Natural killer cell treated with Interleukin-12 subunit alpha and Interleukin-12 subunit beta and Interleukin-15 and Interleukin-18, amount 100 ng/mL, for 72 hours (primary cell): ENCODE measurements around the gene C11orf68. TPM values are rescaled to one million over a fixed set of nuclear protein-coding genes. Genes with fewer than 3 reads are reported as not detected.

ENCODE experiments used
- ATAC-seq, 2 donors: fragments of 150-1000 bp; cut with Tn5 transposase in 1 of 2; sonication (Bioruptor Pico), chemical (Tn5 transposase) in 1 of 2; 2 replicates each; pipeline ENCODE4 v1.10.0; 2021
- DNase-seq: peaks from one replicate; pipeline ENCODE4 v3.0.0; 2022; ENCODE audit warnings: low spot score
- H3K27ac Mint-ChIP-seq, 2 donors: 1 replicate in 1 of 2; 2 replicates in 1 of 2; pipeline ENCODE4 v1.8.0; 2022; ENCODE audit warnings: mixed read lengths in 2 of 2, mild to moderate bottlenecking in 1 of 2, moderate library complexity in 1 of 2
- H3K27me3 Mint-ChIP-seq, 2 donors: 1 replicate in 1 of 2; 2 replicates in 1 of 2; pipeline ENCODE4 v1.8.0; 2022; ENCODE audit warnings: mixed read lengths in 2 of 2
- H3K36me3 Mint-ChIP-seq: one replicate; pipeline ENCODE4 v1.8.0; 2022; ENCODE audit warnings: mixed read lengths
- H3K4me1 Mint-ChIP-seq, 2 donors: 1 replicate in 1 of 2; 2 replicates in 1 of 2; pipeline ENCODE4 v1.8.0; 2022; ENCODE audit warnings: low read depth in 2 of 2, mixed read lengths in 2 of 2, mild to moderate bottlenecking in 1 of 2
- H3K4me3 Mint-ChIP-seq: one replicate; pipeline ENCODE4 v1.8.0; 2022; ENCODE audit warnings: mixed read lengths
- H3K9me3 Mint-ChIP-seq: 2 replicates; pipeline ENCODE4 v1.8.0; 2022; ENCODE audit warnings: mixed read lengths
- total RNA-seq, 2 donors: library from RNA; stranded (reverse); gene quantifications; one replicate each; pipeline ENCODE4 v1.2.3, GENCODE V29; 2022

C11orf68 gene
- total RNA-seq, 2 donors from 2014 or later, result 15.4 to 24.7 TPM

DNA sequence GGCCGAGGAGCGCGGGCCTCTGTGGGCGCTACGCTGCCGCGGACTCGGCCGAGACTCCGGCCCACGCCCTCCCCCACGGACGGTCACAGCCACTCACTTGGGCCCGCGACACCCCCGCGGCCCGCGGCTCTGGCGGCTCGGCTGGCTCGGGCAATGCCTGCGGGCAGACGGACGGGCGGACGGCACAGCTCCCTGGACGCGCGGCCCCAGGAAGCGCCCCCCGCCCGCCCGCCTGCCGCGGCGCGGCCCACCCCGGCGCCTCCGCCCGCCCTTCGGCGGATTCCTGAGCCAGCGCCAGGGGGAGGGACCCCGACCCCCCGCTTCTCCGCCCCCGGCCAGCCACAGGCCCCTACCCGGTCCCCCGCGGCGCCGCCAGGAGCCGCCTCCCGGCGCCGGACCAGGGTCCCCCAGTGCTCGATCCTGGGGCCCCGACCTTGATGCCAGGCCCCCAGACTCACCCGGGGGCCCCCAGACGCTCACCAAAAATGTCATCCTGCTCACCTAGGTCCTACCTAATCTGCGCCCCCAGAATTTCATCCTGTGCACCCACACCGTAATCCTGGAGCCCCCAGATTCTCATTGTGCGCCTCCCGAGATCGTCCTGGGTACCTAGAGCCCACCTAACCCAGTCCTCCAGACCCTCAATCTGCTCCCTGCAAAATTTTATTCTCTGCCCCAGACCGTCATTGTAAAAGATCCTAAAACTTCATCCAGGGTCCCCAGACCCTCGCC, 46.1 kb downstream of the C11orf68 start, which contains the start of gene EFEMP2:
EFEMP2 (minus strand) TSS at position 215 of the 732 bp plus-strand sequence. CDS start 446 bp downstream, outside the sequence.
- H3K4me1 Mint-ChIP-seq, result peaks cover 22 to 29% of the 10 kb centered on the region in 2 donors
- H3K27ac Mint-ChIP-seq, result peak within 1 kb of the TSS; percentile 79 to 91
- H3K4me3 Mint-ChIP-seq, result peak within 1 kb of the TSS; percentile 94
- H3K9me3 Mint-ChIP-seq, result no peaks in the 10 kb centered on the region
- DNase-seq (no peak), ATAC-seq (peak; percentile 1 to 46)
- H3K36me3 Mint-ChIP-seq, result no peaks in the 10 kb centered on the region
- no peaks in the 10 kb centered on the region for H3K27me3 Mint-ChIP-seq

GRCh38 chr11:65871811-65872548, 46.9 kb downstream of the C11orf68 start:
- Mint-ChIP-seq H3K27ac (peak overlapping the region in 1 of 2 donors; percentile 21), H3K27me3 (no peaks in the 10 kb centered on the region), H3K9me3 (no peaks in the 10 kb centered on the region), H3K4me3 (peak overlapping the region; percentile 36), H3K36me3 (no peaks in the 10 kb centered on the region), H3K4me1 (peaks cover 26% of the 10 kb centered on the region in 2 donors)
- DNase-seq (no peak), ATAC-seq (no peak)

GRCh38 chr11:65870706-65871681, 47.9 kb downstream of the C11orf68 start:
- H3K27me3 Mint-ChIP-seq, result no peaks in the 10 kb centered on the region
- no peaks in the 10 kb centered on the region for H3K36me3 Mint-ChIP-seq
- H3K9me3 Mint-ChIP-seq, result no peaks in the 10 kb centered on the region
- ATAC-seq (no peak), DNase-seq (no peak)
- H3K27ac Mint-ChIP-seq, result peak overlapping the region; percentile 12 to 33
- H3K4me3 Mint-ChIP-seq, result peak overlapping the region; percentile 49
- H3K4me1 Mint-ChIP-seq, result peaks cover 23 to 26% of the 10 kb centered on the region in 2 donors

DNA sequence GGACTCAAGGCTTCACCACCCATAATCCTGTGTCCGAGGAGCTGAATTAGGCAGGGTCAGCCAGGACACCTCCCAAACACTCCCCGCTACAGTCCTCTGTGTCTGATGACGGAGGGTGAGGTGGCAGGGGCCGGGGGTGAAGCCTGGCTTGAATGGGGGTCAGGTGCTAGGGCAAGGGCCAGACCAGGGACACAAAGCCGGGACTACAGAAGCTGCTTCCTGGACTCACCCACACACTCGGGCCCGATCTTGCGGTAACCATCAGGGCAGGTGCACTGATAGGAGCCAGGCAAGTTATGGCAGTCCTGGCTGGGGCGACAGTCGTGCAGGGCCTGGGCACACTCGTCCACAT, 48.6 kb downstream of the C11orf68 start:
- Mint-ChIP-seq H3K36me3 (no peaks in the 10 kb centered on the region), H3K27me3 (no peaks in the 10 kb centered on the region), H3K4me3 (peak overlapping the region; percentile 49), H3K9me3 (no peaks in the 10 kb centered on the region), H3K4me1 (peaks cover 23 to 26% of the 10 kb centered on the region in 2 donors), H3K27ac (peak overlapping the region; percentile 12 to 33)
- ATAC-seq (no peak), DNase-seq (no peak)

GRCh38 chr11:65869643-65870306, 49.1 kb downstream of the C11orf68 start:
- ATAC-seq, result no peak
- Mint-ChIP-seq H3K27ac (peak overlapping the region in 1 of 2 donors; percentile 21), H3K4me1 (peaks cover 23 to 26% of the 10 kb centered on the region in 2 donors), H3K36me3 (no peaks in the 10 kb centered on the region), H3K4me3 (peak overlapping the region; percentile 12), H3K27me3 (no peaks in the 10 kb centered on the region), H3K9me3 (no peaks in the 10 kb centered on the region)
- no peak for DNase-seq

- Mint-ChIP-seq H3K4me1 (peaks cover 23 to 26% of the 10 kb centered on the region in 2 donors), H3K27me3 (no peaks in the 10 kb centered on the region), H3K4me3 (no peak overlapping the region), H3K27ac (no peak overlapping the region), H3K9me3 (no peaks in the 10 kb centered on the region), H3K36me3 (no peaks in the 10 kb centered on the region)
- ATAC-seq (no peak), DNase-seq (no peak)
These were observed 50.0 kb downstream of the C11orf68 start for GRCh38 chr11:65868907-65869306.

GRCh38 chr11:65868076-65868667, 50.7 kb downstream of the C11orf68 start:
- H3K27me3 Mint-ChIP-seq, result no peaks in the 10 kb centered on the region
- no peaks in the 10 kb centered on the region for H3K9me3 Mint-ChIP-seq
- H3K27ac Mint-ChIP-seq, result no peak overlapping the region
- DNase-seq (peak; percentile 35), ATAC-seq (no peak)
- no peaks in the 10 kb centered on the region for H3K36me3 Mint-ChIP-seq
- no peak overlapping the region for H3K4me3 Mint-ChIP-seq
- H3K4me1 Mint-ChIP-seq, result peaks cover 24% of the 10 kb centered on the region in 2 donors

DNA sequence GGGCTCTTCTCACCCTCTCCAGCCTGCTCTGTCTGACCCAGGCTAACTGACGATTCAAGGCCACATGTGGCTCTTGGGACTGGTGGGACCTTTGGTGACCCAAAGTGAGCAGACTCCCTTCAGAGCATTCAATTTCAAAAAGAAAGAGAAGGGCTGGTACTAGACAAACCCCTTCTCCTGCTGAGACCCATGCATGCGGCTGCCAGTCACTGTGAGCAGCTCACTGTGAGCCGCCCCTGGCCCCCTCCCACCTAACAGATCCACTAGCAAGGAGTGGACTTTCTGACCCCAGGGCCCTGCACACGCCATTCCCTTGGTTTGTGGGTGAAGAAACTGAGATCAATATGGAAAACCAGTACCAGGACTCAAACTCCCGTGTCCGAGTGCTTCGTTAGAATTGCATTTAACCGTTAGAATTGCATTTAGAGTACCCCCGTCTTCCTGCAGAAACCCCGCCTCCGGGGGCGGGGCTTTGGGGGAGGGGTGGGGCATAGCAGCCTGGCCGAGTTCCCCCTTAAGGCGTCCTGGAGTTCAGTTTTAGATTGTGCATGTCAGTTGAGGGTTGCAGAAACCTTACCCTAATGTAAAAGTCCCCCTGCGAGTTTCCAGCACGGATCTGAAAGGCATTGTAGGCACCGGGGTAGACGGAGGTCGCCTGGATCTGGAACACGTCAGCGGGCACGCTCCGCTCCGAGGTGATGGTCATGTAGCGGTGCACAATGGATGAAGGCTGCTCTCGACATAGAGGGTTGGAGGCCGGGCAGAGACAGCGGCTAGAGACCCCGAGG, 51.4 kb downstream of the C11orf68 start:
- ATAC-seq (no peak), DNase-seq (peak; percentile 62)
- peak overlapping the region in 1 of 2 donors; percentile 58 for H3K27ac Mint-ChIP-seq
- H3K9me3 Mint-ChIP-seq, result no peaks in the 10 kb centered on the region
- peaks cover 24 to 25% of the 10 kb centered on the region in 2 donors for H3K4me1 Mint-ChIP-seq
- no peak overlapping the region for H3K4me3 Mint-ChIP-seq
- peaks cover 4% of the 10 kb centered on the region for H3K36me3 Mint-ChIP-seq
- H3K27me3 Mint-ChIP-seq, result no peaks in the 10 kb centered on the region

Other genes starting within 250 kb of the C11orf68 start
- 10 to 100 TPM; 77.5 to 82.9 TPM for gene KAT5, start 206.8 kb downstream of the C11orf68 start, total RNA-seq
- gene RNASEH2C, start 198.3 kb downstream of the C11orf68 start, total RNA-seq, result 100 to 1,000 TPM in 1 of 2 donors, 10 to 100 TPM in 1; 87.3 to 138 TPM
- 10 to 100 TPM; 15.8 to 25.4 TPM for gene AP5B1, start 138.1 kb downstream of the C11orf68 start, total RNA-seq
- gene OVOL1, start 132.0 kb downstream of the C11orf68 start, total RNA-seq, result not detected
- 1 to 10 TPM in 1 of 2 donors, under 1 TPM in 1; 0.52 to 1.0 TPM for gene SNX32, start 85.1 kb downstream of the C11orf68 start, total RNA-seq
- 1,000 to 10,000 TPM; 1,401 to 1,644 TPM for gene CFL1, start 60.9 kb downstream of the C11orf68 start, total RNA-seq
- 100 to 1,000 TPM in 1 of 2 donors, 10 to 100 TPM in 1; 85.7 to 109 TPM for gene MUS81, start 58.6 kb downstream of the C11orf68 start, total RNA-seq
- gene EFEMP2, start 46.3 kb downstream of the C11orf68 start, total RNA-seq, result 10 to 100 TPM in 1 of 2 donors, 1 to 10 TPM in 1; 7.5 to 10.6 TPM
- 100 to 1,000 TPM; 124 to 886 TPM for gene CTSW, start 39.2 kb downstream of the C11orf68 start, total RNA-seq
- 100 to 1,000 TPM in 1 of 2 donors, 10 to 100 TPM in 1; 76.6 to 157 TPM for gene FIBP, start 30.6 kb downstream of the C11orf68 start, total RNA-seq
- 10 to 100 TPM; 44.6 to 89.8 TPM for gene CCDC85B, start 28.4 kb downstream of the C11orf68 start, total RNA-seq
- gene FOSL1, start 18.7 kb downstream of the C11orf68 start, total RNA-seq, result 10 to 100 TPM in 1 of 2 donors, 1 to 10 TPM in 1; 7.9 to 18.1 TPM
- gene DRAP1, start 364 bp upstream of the C11orf68 start, total RNA-seq, result 10 to 100 TPM; 88.5 to 95.6 TPM
- not detected for gene TSGA10IP, start 26.4 kb upstream of the C11orf68 start, total RNA-seq
- 100 to 1,000 TPM in 1 of 2 donors, 10 to 100 TPM in 1; 72.9 to 107 TPM for gene SART1, start 42.7 kb upstream of the C11orf68 start, total RNA-seq
- gene EIF1AD, start 83.1 kb upstream of the C11orf68 start, total RNA-seq, result 10 to 100 TPM; 69.6 to 82.1 TPM
- gene BANF1, start 83.4 kb upstream of the C11orf68 start, total RNA-seq, result 100 to 1,000 TPM; 190 to 376 TPM
- gene CST6, start 92.9 kb upstream of the C11orf68 start, total RNA-seq, result under 1 TPM in 1 of 2 donors, not detected in 1; 0.52 TPM
- 1 to 10 TPM; 1.5 to 8.8 TPM for gene CATSPER1, start 107.4 kb upstream of the C11orf68 start, total RNA-seq
- not detected for gene GAL3ST3, start 130.1 kb upstream of the C11orf68 start, total RNA-seq
- 100 to 1,000 TPM; 227 to 286 TPM for gene SF3B2, start 133.3 kb upstream of the C11orf68 start, total RNA-seq
- 10 to 100 TPM; 64.3 to 73.3 TPM for gene PACS1, start 151.2 kb upstream of the C11orf68 start, total RNA-seq